Endodermal cell (in vitro differentiated cells): ENCODE results near the gene GNG12. TPM values are rescaled to one million over a fixed set of nuclear protein-coding genes. Genes with fewer than 3 reads are reported as not detected.

Experiments
- DNase-seq: peaks from one replicate; pipeline ENCODE4 v3.0.0-alpha.2; 2017
- H3K27ac ChIP-seq: 2 replicates; pipeline ENCODE4 v1.5.1; 2013; ENCODE audit warnings: mild to moderate bottlenecking, low read depth, low read length, moderate library complexity
- H3K27me3 ChIP-seq: 2 replicates; pipeline ENCODE4 v1.6.1; 2013; ENCODE audit warnings: mild to moderate bottlenecking, low read length, moderate library complexity; ENCODE audit not compliant: insufficient read depth, control insufficient read depth, poor library complexity, severe bottlenecking
- H3K36me3 ChIP-seq: 2 replicates; pipeline ENCODE4 v1.7.0; 2013; ENCODE audit warnings: mild to moderate bottlenecking, low read length, moderate library complexity; ENCODE audit not compliant: control insufficient read depth, insufficient read depth
- H3K4me1 ChIP-seq: one replicate; pipeline ENCODE4 v1.7.0; 2013; ENCODE audit warnings: low read length; ENCODE audit not compliant: control insufficient read depth, insufficient read depth
- H3K4me3 ChIP-seq: 2 replicates; pipeline ENCODE4 v1.5.1; 2013; ENCODE audit warnings: mild to moderate bottlenecking, low read length, moderate library complexity
- H3K9ac ChIP-seq: 2 replicates; pipeline ENCODE4 v1.6.1; 2013; ENCODE audit warnings: mild to moderate bottlenecking, low read length, moderate library complexity; ENCODE audit not compliant: poor library complexity, severe bottlenecking; ENCODE audit errors: extremely low read depth
- H3K9me3 ChIP-seq: 2 replicates; pipeline ENCODE4 v1.6.1; 2013; ENCODE audit warnings: mild to moderate bottlenecking, low read length, moderate library complexity; ENCODE audit not compliant: control insufficient read depth
- H3K27ac Mint-ChIP-seq: 2 replicates; pipeline ENCODE4 v1.8.0; 2020; ENCODE audit warnings: mixed read lengths
- H3K27me3 Mint-ChIP-seq: 2 replicates; pipeline ENCODE4 v1.8.0; 2021; ENCODE audit warnings: mild to moderate bottlenecking, mixed read lengths; ENCODE audit not compliant: insufficient read depth
- H3K36me3 Mint-ChIP-seq: 2 replicates; pipeline ENCODE4 v1.8.0; 2020; ENCODE audit warnings: low read depth, mixed read lengths
- H3K4me1 Mint-ChIP-seq: 2 replicates; pipeline ENCODE4 v1.8.0; 2020; ENCODE audit warnings: mixed read lengths
- H3K4me3 Mint-ChIP-seq: 2 replicates; pipeline ENCODE4 v1.8.0; 2020; ENCODE audit warnings: mild to moderate bottlenecking, moderate library complexity, mixed read lengths
- H3K9me3 Mint-ChIP-seq: 2 replicates; pipeline ENCODE4 v1.8.0; 2020; ENCODE audit warnings: mild to moderate bottlenecking, mixed read lengths
- WGBS, 2 experiments: methylation state at CpG; one replicate each; pipeline versions ENCODE4 v1.1.5 to v1.1.7; 2013; ENCODE audit warnings: missing lambda C conversion rate in 2 of 2, mixed read lengths in 1 of 2; ENCODE audit not compliant: insufficient coverage in 1 of 2, insufficient read length in 1 of 2; 5-methylcytosine and 5-hydroxymethylcytosine counted together
- total RNA-seq, 2 donors: library from RNA; stranded (reverse); fragmentation: NEBNext Ultra II Directional in 1 of 2; extraction: Animal tissue kit (Norgen Biotek cat#: 25700) in 1 of 2; gene quantifications; 2 replicates in 1 of 2; 3 replicates in 1 of 2; pipeline ENCODE4 v1.2.1, GENCODE V29; 2021
- TF ChIP-seq, protein P1 (sequence below): fragments of 200-600 bp; sonication (generic); conservative IDR thresholded peaks from 2 replicates; pipeline ENCODE4 v1.5.0; 2021; ENCODE audit warnings: antibody characterized with exemption, mild to moderate bottlenecking

Gene GNG12
- total RNA-seq, 2 donors from 2014 or later: 7.7 to 9.2 TPM

DNA sequence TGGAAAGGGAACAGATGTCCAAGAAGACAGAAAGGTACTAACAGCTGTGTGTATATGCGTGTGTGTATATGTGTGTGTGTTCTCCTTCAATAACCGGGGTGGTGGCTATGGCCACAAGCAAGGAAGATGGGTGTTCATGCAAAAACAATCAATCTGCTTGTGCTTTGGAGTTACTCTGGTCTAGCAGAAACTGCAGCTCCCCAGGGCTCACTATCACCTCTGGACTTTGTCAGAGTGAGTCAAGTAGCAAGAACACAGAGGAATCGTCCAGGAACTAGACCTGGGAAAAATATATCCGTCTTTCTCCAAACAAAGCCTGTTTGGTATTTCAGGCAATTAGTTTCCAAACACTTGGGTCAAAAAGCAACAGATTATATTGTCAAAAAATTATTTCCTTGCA is 68.6 kb downstream of the GNG12 start:
- Mint-ChIP-seq H3K27me3 (peaks cover 16% of the 10 kb centered on the region), H3K27ac (no peak overlapping the region), H3K36me3 (no peaks in the 10 kb centered on the region), H3K4me3 (no peak overlapping the region), H3K9me3 (no peaks in the 10 kb centered on the region), H3K4me1 (peaks cover 14% of the 10 kb centered on the region)
- Histone ChIP-seq H3K36me3 (no peaks in the 10 kb centered on the region), H3K9me3 (no peaks in the 10 kb centered on the region), H3K27ac (no peak overlapping the region), H3K4me3 (no peak overlapping the region), H3K4me1 (peaks cover 3% of the 10 kb centered on the region), H3K27me3 (no peaks in the 10 kb centered on the region), H3K9ac (no peak overlapping the region)
- no peak for DNase-seq
- WGBS, 2 experiments: 92 to 94% methylated on average over 3 to 4 of the region's 4 CpGs
- TF ChIP-seq, protein P1, sequence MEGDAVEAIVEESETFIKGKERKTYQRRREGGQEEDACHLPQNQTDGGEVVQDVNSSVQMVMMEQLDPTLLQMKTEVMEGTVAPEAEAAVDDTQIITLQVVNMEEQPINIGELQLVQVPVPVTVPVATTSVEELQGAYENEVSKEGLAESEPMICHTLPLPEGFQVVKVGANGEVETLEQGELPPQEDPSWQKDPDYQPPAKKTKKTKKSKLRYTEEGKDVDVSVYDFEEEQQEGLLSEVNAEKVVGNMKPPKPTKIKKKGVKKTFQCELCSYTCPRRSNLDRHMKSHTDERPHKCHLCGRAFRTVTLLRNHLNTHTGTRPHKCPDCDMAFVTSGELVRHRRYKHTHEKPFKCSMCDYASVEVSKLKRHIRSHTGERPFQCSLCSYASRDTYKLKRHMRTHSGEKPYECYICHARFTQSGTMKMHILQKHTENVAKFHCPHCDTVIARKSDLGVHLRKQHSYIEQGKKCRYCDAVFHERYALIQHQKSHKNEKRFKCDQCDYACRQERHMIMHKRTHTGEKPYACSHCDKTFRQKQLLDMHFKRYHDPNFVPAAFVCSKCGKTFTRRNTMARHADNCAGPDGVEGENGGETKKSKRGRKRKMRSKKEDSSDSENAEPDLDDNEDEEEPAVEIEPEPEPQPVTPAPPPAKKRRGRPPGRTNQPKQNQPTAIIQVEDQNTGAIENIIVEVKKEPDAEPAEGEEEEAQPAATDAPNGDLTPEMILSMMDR: no peak

DNA sequence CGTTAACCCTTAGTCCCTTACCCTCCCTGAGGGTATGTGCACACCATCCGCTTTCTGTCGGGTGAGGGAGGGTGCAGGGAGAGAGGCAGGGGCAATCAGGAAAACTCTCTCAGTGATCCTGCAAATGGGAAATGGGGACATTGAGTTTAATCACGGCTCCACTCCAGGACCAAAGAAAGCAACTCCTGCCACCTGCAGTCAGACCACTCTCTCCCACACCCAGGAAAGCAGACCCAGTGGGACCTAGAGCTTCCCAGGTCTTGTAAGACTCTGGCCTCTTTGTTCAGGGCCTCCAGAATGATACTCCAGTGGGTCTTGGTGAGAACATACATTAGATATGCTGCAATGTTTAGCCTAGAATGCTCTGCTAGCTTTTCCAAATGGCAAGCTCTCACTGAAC is 71.5 kb downstream of the GNG12 start:
- H3K27me3 ChIP-seq: no peaks in the 10 kb centered on the region
- WGBS, 2 experiments: 67 to 81% methylated on average over 1 to 4 of the region's 4 CpGs
- Mint-ChIP-seq H3K9me3 (no peaks in the 10 kb centered on the region), H3K27ac (no peak overlapping the region), H3K4me1 (peaks cover 16% of the 10 kb centered on the region), H3K27me3 (peaks cover 16% of the 10 kb centered on the region), H3K36me3 (no peaks in the 10 kb centered on the region), H3K4me3 (no peak overlapping the region)
- no peak overlapping the region for H3K27ac ChIP-seq
- no peak overlapping the region for H3K4me3 ChIP-seq
- TF ChIP-seq, protein P1: no peak
- DNase-seq: no peak
- H3K9me3 ChIP-seq: no peaks in the 10 kb centered on the region
- H3K9ac ChIP-seq: no peak overlapping the region
- H3K36me3 ChIP-seq: no peaks in the 10 kb centered on the region
- H3K4me1 ChIP-seq: peaks cover 3% of the 10 kb centered on the region

DNA sequence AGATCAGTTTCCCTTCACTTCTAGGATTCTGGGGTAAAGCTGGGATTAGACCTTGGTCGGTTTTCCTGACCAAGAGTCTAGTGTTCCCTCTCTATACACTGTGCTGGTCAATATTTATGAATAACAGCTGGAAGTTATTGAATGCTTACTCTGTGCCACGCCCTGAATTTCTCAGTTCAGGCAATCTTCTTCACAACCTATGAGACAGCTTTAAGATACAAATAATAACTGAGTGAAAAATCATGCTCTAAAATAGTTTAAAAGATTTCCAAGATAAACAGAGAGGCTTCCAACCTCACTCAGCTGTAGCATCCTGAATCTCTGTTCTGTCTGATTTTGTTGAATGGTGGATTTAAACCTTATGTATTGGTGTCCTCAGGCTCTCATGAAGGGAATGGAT is 72.2 kb downstream of the GNG12 start:
- TF ChIP-seq, protein P1: no peak
- WGBS, 2 experiments: 85% methylated on average over 2 of the region's 2 CpGs; no CpG with 5 or more reads in 1 of the 2 experiments
- H3K4me1 ChIP-seq: peaks cover 3% of the 10 kb centered on the region
- Mint-ChIP-seq H3K36me3 (no peaks in the 10 kb centered on the region), H3K27ac (no peak overlapping the region), H3K27me3 (peaks cover 16% of the 10 kb centered on the region), H3K4me1 (peaks cover 10% of the 10 kb centered on the region), H3K9me3 (no peaks in the 10 kb centered on the region), H3K4me3 (no peak overlapping the region)
- no peak overlapping the region for H3K27ac ChIP-seq
- H3K9ac ChIP-seq: no peak overlapping the region
- H3K36me3 ChIP-seq: no peaks in the 10 kb centered on the region
- DNase-seq: no peak
- H3K27me3 ChIP-seq: no peaks in the 10 kb centered on the region
- H3K9me3 ChIP-seq: no peaks in the 10 kb centered on the region
- no peak overlapping the region for H3K4me3 ChIP-seq
